Suprapubic skin (tissue), 4 donors: ENCODE results near the gene PNRC2.

Experiments used
- POLR2A ChIP-seq, 2 donors: fragments of 450-650 bp; IDR thresholded peaks; one replicate each; pipeline ENCODE4 v1.6.1; 2017; ENCODE audit warnings: antibody characterized with exemption in 2 of 2, mild to moderate bottlenecking in 2 of 2, moderate library complexity in 2 of 2
- POLR2AphosphoS5 ChIP-seq, 3 donors: sonication (generic); formaldehyde crosslinking; IDR thresholded peaks; one replicate each; pipeline ENCODE4 v1.6.1; 2017; ENCODE audit warnings: antibody characterized with exemption in 3 of 3
- TF ChIP-seq, protein P1 (sequence below), 2 donors: fragments of 200-600 bp in 1 of 2; fragments of 450-650 bp in 1 of 2; sonication (generic) in 1 of 2; IDR thresholded peaks; one replicate each; pipeline ENCODE4 v1.5.1; 2016 to 2019; ENCODE audit warnings: antibody characterized with exemption in 2 of 2, mild to moderate bottlenecking in 1 of 2, moderate library complexity in 1 of 2

DNA sequence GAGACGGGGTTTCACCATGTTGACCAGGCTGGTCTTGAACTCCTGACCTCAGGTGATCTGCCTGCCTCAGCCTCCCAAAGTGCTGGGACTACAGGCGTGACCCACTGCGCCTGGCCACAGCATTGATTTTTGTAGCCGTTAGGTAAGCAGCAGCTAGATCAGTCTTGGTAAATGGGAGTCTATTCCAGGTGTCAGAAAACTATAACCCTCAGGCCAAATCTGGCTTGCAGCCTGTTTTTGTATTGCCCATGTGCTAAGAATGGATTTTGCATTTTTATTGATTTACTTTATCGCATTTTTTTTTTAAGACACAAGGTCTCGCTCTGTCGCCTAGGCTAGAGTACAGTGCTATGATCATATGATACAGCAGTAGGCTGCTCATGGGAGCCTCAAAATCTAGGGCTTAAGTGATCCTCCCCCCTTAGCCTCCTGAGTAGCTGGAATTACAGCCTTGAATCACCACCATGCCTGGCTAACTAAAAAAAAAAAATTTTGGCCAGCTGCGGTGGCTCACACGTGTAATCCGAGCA, 37.1 kb downstream of the PNRC2 start:
- TF ChIP-seq, protein P1, sequence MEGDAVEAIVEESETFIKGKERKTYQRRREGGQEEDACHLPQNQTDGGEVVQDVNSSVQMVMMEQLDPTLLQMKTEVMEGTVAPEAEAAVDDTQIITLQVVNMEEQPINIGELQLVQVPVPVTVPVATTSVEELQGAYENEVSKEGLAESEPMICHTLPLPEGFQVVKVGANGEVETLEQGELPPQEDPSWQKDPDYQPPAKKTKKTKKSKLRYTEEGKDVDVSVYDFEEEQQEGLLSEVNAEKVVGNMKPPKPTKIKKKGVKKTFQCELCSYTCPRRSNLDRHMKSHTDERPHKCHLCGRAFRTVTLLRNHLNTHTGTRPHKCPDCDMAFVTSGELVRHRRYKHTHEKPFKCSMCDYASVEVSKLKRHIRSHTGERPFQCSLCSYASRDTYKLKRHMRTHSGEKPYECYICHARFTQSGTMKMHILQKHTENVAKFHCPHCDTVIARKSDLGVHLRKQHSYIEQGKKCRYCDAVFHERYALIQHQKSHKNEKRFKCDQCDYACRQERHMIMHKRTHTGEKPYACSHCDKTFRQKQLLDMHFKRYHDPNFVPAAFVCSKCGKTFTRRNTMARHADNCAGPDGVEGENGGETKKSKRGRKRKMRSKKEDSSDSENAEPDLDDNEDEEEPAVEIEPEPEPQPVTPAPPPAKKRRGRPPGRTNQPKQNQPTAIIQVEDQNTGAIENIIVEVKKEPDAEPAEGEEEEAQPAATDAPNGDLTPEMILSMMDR (IDR thresholded peaks at IDR 0.05), result no peak
- no peak for TF ChIP-seq POLR2A (IDR thresholded peaks at IDR 0.05)
- TF ChIP-seq POLR2AphosphoS5 (IDR thresholded peaks at IDR 0.05), result no peak
